GM04503 (cell line): ENCODE measurements around the gene EHBP1L1.

Experiments
- DNase-seq: peaks from one replicate; pipeline ENCODE4 v3.0.0-alpha.2; 2012; ENCODE audit warnings: low read depth

Gene EHBP1L1

GRCh38 chr11:65546217-65546958 lies 29.5 kb upstream of the EHBP1L1 start:
- no peak for DNase-seq

DNA sequence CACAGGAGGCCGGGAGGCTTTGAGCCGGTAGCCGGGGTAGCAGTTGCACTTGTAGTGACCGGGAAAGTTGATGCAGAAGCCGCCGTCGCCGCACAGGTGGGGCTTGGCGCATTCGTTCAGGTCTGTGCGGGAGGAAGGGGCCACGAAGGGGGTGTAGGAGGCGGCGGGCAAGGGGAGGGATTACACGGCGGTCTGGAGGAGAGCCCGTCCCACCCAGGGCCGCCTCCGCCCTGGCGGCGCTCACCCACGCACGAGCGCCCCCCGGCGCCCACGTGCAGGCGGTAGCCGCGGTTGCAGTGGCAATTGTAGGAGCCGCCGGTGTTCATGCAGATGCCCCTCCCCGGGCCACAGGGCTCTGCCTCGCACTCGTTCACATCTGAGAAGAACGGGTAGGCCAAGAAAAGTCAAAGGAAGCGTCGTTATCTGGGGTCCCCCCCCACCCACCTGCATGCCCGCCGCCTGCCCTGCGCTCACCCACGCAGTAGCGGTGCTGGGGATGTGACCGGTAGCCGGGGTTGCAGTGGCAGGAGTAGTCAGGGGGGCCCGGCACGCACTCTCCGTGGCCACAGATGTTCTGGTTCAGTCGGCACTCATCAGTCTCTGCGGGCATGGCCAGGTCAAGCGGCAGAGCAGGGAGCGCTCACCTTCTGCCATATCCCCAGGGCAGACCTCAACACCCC lies 28.3 kb upstream of the EHBP1L1 start:
- no peak for DNase-seq

DNA sequence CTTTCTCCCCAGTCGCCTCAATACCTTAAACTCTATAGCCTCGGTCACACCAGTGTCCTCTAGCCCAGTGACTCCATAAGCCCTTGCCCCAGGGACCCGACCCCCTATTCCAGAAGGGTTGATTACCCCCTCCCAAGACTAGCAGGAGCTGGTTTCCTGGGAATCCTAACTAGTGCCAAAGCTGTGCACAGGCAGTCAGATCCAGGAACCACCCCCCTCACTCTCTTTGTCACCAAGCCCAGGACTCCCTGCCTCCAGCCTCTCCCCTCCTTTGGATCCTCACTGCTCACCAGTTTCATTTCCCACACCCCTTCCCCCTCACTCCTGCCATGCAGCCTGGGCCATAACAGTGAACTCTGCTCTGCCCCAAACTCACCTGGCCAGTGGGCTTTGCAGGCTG lies 27.5 kb upstream of the EHBP1L1 start:
- DNase-seq = no peak

- no peak for DNase-seq
Measured at GRCh38 chr11:65549096-65549495, 26.8 kb upstream of the EHBP1L1 start.

GRCh38 chr11:65551572-65552387 lies 24.1 kb upstream of the EHBP1L1 start:
- DNase-seq = no peak

DNA sequence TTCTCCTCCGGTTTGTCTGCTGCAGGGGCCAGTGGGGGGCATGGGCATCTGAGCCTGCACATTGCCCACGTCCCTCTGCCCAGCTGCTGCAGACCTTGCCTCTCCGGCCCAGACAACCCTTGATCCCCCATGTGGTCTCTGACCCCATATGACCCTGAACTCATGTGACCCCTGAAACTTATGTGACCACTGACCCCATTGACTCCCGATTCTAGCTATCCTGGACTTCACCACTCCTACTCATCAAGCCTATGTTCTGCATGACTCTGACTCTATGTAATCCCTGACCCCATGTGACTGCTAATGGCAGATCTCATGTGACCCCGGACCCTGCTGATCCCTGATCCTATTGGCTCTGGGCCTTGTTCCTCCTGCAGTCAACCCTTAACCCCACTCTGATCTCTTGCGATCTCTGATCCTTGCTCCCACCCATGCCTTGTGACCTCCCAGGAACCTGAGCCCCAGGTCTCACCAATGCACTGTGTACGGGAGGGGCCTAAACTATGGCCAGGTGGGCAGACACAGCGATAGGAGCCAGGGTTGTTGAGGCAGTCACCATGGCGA lies 23.4 kb upstream of the EHBP1L1 start:
- DNase-seq = no peak

DNA sequence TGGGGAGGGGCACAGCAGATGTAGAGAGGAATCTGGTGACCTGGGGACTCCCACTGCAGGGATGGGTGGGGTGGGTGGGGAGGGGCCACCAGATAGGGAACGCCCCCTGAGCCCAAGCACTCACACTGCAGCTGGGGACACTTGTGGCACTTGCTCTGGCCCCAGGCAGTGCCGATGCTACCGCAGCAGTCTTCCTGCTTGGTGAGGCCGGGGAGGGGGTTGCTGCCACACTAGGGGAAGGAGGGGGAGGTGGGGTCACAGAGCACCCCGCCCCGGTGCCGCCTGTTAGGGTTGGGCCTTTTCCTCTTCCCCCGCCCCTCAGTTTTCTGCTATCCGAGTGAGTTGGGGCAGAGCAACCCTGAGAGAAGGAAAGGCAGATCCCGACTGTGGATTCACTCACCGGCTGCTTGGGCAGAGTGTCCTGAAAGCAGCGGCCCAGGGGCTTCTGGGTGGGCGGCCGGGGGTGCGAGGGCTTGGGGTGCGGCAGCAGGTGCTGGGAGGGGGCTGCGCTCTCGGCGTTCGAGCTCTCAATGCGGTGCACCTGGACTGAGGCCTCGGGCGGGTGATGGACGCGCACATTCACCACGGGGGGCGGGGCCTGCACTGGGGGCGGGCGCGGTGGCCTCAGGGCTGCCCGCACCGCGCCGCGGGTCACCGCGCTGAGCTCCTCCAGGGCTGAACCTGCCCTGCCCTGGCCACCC lies 22.4 kb upstream of the EHBP1L1 start:
- no peak for DNase-seq

DNA sequence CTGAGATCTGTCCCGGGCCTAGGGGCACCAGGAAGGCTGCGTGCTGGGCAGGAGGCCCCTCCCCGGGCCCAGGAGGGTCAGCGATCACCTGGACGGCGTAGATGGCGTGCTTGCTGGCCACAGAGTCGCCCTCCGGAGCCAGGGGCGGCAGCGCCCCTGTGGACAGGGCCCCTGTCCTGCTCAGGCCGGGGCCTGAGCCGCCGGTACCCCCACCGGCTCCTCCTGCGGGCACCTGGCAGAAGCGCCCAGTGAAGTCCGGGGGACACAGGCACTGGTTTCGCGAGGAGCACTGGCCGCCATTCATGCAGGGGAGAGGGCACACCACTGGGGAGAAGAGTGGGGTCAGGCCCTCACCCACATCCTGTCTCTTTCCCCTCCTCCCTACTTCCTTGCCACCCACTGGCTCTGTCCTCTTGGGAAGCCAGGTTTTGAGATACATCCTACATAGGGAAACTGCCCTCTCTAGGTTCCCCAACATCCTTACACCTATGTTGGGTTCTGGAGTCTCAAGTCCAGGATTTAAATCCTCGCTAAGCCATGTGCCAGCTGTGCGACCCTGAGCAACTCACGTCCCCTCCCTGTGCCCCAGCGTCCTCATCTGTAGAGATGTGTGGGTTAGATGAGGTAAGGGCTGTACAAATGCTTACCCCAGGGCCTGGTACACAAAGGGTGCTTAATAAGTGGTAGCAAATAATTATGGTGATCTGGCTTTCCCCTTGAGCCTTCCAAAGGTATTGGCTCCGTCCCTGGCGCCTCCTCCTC lies 21.6 kb upstream of the EHBP1L1 start:
- DNase-seq = no peak

DNA sequence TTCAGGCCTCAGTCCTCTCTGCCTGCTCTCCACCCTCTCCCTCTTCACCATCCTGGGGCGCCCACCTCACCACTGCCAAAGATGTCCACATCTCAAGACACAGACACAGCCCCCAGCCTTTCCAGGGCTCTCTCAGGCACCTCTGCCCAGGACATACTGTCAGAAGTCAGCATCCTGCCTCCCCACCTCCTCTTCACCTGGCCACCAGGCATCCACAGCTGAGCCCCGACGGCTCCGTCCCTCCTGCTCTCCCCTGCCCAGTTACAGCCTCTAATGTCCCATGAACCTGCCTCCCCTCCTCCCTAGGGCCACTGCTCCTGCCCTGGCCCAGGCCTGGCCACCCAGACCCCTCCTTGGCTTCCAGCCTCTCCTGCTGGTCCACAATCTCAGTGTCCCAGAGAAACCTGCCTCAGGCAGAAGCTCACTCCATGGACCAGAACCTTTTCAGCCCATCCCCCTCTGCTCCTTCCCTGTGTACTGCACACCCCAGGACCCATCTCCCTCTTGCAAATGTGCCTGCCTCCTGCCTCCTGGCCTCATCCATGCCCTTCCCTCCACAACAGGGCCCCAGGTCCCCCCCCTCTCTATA lies 20.9 kb upstream of the EHBP1L1 start:
- no peak for DNase-seq

GRCh38 chr11:65555693-65556231 lies 20.1 kb upstream of the EHBP1L1 start:
- DNase-seq = peak; percentile 88

DNA sequence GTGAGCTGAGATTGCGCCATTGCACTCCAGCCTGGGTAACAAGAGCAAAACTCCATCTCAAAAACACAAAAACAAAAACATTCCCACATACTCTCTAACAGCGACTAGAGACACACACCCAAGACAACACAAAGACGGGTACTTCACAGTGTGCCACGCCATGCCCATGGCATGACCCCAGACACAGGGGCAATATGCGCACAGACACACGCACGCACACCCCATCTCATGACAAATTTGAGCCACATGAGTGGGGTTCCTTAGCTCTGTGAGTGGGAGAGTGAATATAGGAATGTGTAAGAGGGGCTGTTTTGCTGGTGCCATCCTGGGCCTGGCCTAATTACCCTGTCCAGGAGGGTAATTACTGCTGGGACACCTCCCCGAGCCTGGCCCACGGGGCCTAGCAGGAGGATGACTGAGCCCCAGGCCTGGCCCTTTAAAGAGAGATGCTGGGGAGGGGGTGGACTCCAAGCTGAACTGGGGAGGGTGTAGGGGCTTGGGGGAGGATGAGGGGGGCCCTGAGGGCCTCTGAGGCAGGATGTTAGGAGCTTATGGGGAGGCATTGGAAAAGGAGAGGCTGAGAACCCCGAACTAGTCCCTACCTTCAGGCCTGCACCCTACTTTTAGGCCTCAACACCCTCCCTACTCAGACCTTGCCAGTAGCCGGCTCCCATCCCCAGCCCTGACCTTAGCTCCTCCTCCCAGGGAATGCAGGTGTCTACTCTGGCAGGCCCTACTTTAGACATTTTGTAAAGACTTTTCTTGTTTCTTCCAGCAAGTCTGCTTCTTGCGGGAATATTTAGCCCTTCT lies 19.2 kb upstream of the EHBP1L1 start:
- DNase-seq = no peak

DNA sequence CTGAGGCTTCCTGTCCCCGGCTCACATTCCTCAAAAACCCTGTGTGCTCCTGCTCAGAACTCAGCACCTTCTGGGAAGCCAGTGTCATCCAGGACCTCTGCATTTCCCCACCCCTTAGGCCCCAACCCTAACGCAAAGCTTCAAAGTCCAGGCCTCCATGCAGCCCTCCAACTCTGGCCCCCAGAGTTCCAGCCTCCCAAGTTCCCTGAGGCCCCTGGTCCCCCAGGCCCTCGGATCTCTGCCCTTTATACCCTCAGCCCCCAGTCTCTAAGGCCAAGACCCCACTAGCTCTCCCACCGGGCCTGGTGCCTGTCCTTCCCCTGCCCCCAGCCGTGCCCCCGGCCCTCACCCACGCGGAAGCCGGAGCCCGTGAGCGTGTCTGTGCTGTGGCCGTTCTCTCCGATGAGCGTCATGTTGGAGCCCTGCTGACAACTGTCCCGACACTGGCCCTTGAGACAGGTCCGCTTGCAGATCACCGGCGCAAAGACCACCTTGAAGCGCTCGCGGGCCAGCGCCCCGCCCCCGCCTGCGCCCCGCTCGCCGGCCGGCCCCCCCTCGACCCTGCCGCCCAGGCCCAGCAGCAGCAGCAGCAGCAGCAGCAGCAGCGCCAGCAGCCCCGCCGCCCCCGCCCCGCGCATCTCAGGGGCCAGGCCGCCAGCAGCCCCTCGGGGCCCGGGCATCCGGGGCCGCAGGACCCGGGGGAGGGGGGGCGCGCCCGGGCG lies 18.4 kb upstream of the EHBP1L1 start:
- DNase-seq = no peak

DNA sequence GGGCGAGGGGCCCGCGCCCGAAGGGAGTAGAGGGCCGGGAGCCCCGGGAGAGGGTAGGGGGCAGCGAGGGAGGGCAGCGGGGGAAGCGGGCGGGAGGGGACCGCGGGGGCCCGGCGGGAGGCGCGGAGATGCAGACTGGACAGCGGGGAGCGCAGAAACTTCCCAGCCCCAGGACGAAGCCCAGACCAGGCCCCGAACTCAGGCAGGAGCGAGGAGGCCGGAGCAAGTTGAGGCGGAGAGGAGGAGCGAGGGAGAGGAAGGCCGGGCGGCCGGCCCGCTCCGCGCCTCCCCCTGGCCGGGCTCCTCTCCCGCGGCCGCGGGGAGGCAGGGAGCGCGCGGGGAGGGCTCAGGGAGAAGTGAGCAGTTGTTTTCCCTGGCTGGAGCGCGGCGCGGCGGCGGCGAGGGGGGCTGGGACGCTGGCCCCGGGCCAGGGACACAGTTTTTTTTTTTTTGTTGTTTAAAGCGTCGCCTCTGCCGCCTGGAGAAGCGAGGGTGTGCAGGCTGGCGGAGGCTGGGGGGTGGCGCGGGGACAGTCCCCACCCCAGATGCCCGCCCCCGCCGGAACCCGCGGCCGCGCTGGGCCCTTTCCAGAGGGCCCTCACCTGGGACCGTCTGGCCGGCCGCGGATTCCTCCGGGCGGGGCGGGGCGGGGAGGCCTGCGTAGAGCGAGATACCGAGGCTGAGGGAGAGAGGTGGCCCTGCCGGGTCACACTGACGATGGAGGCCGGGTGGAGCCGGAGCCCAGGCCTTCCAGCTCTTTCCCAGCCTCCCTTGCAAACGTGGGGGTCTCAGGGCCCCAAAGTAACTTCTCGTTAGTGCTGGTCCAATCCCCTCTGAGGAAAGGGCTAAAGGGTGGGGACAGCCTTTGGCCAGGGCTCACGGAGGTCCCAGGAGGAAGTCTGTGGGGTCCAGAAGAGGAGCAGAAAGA lies 17.6 kb upstream of the EHBP1L1 start, which contains the start of gene LTBP3:
Gene LTBP3, minus strand, starts transcription at position 358 of the 928 bp plus-strand sequence. CDS start 400 bp downstream, outside the sequence.
- no peak for DNase-seq

- no peak for DNase-seq
Measured at GRCh38 chr11:65558930-65559509, 16.8 kb upstream of the EHBP1L1 start.

GRCh38 chr11:65559535-65559934 lies 16.3 kb upstream of the EHBP1L1 start:
- DNase-seq = no peak

DNA sequence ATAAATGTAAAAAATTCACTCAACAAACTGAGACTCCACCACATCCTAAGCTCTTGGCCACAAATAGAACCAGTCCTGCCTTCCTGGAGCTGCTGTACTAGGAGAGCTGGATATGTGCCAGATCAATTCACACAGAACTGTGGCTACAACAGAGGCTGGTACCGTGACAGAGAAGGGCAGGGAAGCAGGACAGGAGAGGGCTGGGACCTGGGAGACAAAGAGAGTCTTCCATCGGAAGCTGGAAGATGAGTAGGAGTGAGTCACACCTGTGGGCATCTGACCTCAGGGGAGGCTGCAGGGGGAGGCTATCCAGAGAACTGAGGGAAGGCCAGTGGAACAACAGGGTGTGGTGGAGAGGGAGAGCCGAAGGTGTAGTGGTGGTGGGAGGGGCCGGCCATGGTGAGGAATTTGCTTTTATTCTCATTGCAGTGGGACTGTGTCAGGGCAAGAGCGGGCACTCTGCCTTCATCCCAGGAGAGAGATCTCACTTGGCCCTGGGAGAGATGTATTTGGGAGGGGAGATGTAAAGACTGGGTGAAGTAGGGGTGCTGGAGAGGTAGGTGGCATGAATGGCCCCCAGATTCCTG lies 15.8 kb upstream of the EHBP1L1 start:
- DNase-seq = no peak
